DMS153 treated with DMSO at 0.1 percent for 48 hours (cell line): ENCODE measurements around the gene TAF8.

Experiments used
- DNase-seq: peaks from one replicate; lab custom pipeline; 2025; ENCODE audit not compliant: unreplicated experiment; lab: John Stamatoyannopoulos, UW

The TAF8 gene

DNA sequence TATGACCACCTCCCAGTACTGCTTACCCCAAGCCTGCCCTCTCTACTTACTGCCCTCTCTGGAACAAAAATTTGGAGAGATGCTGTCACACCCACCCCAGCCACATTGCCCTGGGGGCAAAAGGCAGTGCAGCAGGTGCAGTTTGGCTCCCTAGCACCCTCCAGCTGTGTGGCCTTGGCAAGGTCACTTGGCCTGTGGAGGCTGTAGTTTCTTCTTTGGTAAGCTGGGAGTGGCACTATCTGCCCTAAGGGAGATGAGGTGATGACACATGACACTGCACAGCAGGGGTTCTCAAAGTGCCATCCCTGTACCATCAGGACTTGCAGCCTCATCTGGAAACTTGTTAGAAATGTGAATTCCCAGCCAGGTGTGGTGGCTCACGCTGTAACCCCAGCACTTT lies 44.8 kb downstream of the TAF8 start:
- no peak for DNase-seq

DNA sequence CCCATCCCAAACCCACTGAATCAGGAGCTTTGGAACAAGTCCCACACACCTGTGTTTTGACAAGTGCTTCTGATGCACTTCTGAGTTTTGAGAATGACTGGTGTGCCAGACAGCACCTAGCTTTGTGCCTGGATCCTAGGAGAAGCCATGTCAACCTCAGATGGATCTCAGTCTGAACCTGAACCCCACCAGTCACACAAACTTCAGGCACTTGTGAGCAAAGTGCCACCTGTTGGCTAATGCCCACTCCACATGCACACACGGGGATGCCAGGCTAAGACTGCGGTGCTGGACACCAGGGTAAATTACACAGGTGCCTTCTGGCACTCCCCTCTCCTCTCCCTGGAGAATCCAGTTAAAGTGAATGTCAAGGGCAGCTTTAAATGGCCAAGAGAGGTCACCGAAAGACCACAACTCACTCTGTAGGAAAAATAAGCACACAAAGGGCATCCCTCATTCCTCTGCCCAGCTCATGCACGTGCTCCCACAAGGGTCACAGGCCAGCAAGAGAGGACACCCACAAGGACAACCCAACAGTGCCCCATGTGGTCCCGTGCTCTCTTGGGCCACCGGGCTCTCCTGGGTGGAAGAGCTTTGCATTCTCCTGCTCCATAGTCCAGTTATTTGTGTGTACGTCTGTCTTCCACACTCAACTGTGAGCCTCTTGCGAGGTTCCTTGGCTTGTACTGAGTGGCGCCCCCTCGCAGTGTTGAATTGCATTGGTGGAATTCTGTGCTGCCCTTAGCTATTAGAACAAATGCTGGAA lies 45.6 kb downstream of the TAF8 start:
- no peak for DNase-seq

DNA sequence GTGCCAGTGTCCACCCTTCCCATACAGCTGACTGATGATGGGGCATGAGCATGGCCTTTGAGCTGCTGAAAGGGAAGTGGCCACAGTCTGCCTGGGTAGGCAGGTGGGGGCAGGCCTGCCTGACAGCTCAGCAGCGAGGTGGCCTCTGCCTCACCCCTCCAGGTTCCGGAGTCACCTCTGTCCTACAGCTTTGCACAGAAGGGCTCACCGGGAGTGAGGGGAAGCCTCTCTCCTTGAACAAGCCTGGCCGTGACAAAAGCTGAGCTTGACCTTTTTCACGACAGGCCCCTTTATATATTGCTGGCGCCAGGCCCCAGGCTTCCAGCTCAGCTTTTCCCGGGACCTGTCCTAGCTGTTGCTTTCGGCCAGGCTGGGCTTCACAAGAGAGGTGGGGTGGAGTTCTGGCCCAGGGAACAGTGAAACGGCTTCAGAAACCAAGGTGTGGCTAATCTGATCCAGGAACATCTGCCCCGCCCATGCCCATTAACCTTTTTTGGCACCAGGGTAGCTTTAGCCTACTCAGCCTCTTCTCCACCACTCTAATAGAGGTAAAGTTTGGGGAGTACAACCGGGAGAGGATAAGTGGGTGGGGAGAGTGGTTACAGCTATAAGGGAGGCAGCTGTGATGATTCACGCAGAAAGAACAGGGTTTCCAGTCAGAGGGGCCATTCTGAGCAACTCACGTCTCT lies 49.2 kb downstream of the TAF8 start:
- no peak for DNase-seq

DNA sequence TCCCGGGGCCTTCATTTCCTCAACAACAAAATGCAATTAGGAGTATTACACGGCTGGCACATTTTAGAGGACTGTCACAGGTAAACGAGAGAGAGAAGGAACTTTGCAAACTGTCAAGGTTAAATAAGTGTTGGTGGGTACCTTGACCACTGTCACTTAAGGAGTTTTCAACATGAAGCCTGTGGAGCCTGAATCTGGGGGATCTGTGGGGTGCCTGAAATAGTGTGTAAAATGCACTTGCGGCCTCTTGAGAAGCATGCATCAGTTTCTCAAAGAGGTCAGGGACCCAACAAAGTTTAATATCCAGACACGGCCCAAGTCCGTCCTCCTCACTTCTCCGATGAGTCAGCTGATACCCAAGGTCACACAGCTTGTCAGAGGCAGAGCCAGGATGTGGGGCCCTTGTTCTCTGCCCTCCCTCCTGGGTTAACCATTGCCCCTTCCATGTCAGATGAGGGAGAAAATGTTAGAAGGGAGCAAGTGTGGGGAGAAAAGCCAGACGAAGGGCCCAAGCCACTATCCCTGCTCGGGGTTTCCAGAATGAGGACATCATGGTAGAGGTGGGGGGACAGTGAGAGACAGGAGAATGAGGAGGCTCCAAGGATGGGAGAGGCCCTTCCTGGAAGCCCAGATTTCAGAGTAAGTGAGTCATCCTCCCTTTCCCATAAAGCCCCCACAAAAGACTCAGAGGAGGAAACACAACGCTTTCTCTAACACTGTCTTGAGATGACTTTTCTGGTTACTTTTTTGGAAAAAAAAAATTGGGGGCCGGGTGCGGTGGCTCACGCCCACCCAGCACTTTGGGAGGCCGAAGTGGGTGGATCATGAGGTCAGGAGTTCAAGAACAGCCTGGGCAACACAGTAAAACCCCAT lies 49.9 kb downstream of the TAF8 start:
- DNase-seq = no peak

DNA sequence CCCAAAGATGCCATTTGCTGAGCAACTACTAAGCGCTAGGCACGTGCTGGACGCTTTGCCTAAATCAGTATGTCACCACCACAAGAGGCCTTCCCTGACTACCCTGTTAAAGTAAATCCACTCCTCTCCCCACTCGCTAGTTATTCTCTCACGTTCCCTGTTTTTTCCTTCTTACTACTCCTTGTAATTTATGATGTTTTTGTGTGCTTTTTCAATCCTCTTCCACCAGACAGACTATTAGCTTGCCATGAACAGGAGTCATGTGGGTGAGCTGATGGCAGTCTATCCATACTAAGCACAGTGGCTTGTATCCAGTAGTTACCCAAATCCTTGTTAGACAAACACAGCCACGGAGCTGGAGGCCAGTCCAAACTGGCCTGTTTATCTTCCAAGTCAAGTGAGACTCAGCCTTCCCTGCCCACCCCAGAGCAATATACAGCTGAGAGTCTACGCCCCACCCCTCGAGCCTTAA lies 50.9 kb downstream of the TAF8 start:
- DNase-seq = no peak

DNA sequence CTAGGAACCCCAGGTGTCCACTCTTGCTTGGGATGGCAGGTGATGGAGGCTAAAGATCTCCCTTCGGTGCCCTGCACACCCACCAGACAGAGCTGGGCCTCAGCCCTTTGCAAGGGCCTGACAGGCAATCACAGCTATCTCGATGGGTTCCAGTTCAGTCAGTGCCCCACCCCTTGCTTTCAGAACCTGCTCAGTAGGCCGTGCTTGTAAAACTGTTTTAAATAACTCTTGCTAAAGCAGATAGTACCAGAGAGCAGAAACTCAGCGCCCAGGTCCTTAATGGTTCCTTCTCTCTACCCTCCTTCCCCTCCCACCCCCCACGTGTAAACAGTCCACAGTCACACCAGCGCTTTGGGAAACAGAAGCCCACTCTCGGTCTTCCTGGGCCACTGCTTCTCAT lies 52.9 kb downstream of the TAF8 start:
- no peak for DNase-seq

DNA sequence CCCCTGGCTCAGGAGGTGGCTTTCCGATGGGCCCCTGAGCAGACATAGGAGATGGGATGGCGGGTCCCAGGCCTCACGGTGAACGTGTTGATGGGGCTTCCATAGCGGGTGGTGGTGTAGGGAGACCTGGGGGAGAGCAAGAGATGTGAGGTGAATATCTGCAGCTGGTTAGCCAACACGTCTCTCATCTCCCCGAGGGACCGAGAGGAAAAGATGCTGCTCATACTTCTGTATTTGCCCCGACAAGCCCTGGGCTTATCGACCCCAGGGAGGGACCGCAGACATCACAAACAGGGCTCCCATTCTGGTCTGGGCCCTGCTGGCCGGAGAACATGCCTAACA lies 53.4 kb downstream of the TAF8 start:
- no peak for DNase-seq

DNA sequence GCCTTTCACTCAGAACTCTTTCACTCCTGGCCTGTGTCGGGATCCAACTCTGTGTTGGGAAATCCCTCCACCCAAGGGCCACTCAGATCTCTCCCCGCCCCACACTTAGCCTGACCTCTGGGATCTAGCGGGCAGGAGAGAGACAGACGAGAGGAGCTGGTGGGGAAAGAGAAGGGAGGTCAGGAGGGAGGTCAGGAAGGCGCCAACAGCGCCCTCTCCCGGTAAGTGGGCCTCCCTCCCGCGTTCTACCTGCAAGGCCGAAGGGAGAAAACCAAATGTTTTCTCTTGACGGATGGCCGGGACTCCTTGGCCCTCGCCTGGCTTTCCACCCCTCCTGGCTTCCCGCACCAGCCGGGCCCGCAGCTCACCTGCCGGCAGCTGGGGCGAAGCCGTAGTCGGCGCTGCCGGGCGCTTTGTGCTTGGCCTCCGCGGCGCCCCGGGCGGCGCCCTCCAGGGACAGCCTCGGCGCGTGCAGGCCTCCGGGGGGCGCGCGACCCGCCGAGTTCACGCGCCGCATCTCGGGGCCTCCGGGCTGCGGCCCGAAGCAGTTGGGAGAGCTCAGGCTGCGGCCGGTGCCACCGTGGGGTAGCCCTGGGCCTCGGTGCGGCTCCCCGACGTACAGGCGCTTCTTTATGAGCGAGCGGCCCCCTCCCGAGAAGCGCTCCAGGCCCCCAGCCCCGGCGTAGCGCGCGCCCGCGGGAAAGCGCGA lies 53.9 kb downstream of the TAF8 start:
- DNase-seq = no peak

DNA sequence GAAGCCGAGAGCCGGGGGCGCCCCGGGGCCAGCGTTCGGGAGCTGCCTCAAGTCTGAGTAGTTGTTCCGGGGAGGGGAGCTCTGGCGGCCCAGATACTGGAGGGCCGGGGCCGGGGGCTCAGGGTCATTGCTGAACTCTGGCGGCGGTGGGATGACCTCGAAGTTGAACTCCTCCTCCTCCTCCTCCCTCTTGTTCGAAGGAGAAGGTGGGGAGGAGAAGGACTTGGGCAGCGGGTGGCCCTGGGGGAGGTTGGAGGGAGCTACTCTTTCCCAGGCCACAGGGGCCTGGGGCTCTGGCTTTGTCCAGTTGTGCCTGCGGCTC lies 54.4 kb downstream of the TAF8 start:
- DNase-seq = no peak

DNA sequence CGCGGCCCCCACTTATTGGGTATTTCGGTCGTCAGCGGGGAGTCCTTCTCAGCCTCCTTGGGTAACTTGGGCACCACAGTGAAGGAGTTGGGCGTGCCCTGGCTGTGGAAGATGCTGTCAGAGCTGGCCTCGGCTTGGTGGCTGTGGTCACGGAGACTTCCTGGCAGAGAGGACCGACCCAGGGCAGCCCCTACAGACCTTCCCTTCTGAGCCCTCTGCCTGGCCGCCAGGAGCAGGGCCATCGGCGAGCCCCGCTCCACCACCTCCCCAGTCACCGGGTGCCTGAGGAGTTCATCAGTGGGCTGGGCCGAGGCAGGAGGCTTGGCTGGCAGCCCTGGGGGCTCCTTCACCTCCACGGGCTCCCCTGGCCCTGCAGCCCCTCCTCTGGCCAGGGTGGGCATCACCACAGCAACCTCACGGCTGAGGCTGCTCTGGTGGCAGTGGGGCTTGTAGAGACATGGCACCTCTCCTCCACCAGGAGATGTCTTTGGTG lies 54.9 kb downstream of the TAF8 start:
- no peak for DNase-seq

DNA sequence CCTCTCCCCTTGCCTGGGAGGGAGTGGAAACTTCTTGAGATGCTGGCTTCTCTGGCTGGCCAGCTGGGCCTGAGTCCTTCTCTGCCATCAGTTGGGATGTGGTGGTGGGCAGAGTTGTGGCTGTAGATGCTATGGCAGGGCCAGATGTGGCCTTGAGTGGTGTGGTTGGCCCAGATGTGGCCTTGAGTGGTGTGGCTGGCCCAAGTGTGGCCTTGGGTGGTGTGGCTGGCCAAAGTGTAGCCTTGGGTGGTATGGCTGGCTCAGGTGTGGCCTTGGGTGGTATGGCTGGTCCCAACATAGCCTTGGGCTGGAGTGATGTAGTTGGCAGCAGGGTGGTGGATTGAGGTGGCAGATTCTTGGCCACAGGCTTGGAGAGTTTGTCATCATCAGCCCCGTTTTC lies 55.4 kb downstream of the TAF8 start:
- DNase-seq = no peak

DNA sequence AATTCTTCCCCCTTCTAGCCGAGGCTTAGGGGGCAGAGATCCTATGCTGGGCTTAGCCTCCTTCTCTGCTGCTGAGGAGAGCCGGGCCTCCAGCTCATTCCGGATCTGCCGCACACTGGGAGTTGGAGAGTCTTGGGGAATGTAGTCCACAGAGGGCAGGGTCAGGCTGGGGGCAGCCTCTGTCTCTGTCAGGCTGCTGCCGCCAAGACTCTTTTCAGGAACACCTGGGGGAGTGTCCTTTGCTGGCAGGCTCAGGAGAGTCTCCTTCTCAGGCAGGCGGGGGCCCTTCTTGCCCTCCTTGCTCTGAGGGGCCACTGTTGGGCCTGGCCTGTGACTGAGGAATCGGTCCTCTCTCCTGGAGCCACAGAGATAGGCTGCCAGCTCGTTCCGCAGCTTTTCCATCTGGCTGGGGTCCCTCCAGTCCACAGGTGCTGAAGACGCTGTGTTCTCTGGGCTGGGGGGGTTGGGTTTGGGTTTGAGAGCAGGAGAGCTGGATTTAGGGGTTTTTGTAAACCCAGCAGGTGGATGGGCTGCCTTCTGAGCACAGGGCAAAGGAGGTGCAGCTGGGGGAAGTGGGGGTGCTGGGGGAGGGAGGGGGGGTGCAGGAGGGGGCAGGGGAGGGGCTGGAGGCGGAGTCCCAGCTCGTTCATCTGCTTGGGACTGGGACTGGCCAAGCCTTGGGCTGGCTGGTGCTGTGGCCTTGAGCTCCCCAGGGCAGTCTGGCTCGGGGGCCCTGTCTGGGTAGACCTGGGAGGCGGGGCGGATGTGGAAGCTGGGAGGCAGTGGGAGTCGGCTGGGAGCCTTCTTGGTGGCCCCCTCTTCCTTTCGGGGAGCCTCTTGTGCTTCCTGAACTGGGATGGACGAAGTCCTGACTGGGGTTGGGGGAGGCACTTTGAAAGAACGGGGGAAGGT lies 56.0 kb downstream of the TAF8 start:
- DNase-seq = no peak

DNA sequence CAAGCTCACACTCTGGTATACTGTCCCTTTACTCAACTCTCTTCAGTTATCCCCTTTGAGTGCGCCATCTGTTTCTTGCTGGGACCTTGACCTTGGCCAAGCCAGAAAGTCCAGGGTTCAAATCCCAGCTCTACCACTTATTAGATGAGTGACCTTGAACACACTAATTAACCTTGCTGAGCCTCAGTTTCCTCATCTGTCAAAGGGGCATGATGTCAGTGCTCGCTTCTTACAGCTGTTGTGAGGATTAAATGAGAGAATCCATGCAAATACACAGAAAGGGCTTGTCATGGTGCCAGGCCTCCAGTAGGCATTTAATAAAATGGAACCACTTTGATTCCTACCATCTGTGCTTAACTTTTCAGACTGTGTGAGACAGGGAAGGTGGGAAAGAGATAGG lies 57.7 kb downstream of the TAF8 start:
- DNase-seq = no peak

DNA sequence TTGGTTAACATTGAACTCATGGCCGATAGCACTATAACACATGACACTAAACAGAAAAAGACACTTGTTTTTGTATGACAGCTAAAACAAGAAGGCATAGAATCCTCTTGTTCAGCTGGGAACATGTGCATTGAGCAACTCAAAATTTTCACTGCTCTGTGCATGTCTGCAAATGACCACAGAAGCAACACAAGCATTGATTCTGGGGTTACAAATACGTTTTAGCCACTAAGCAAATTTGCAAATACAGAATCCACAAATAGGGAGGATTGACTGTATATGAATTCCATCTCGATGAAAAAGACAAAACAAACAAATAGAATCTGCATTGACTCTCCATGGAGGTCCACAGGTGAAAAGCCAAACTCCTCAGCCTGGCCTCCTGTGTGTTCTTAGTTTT lies 60.4 kb downstream of the TAF8 start:
- DNase-seq = no peak

DNA sequence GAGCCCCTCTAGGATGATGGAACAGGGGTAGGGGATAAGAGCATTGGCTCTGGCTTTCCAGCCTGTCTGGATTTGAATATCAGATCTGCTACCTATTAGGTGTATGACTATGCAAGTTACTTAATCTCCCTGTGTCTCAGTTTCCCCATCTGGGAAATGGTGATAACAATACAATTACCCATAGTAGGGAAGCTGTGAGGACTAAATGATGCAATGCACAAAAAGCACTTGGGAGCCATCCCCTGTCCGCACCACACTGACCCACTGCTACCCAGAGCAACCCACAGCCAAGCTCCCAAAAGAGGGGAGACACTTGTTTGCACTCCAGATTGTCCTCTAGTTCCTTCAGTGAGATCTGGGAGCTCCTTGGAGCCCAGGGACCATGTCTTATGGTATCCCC lies 62.0 kb downstream of the TAF8 start:
- no peak for DNase-seq

DNA sequence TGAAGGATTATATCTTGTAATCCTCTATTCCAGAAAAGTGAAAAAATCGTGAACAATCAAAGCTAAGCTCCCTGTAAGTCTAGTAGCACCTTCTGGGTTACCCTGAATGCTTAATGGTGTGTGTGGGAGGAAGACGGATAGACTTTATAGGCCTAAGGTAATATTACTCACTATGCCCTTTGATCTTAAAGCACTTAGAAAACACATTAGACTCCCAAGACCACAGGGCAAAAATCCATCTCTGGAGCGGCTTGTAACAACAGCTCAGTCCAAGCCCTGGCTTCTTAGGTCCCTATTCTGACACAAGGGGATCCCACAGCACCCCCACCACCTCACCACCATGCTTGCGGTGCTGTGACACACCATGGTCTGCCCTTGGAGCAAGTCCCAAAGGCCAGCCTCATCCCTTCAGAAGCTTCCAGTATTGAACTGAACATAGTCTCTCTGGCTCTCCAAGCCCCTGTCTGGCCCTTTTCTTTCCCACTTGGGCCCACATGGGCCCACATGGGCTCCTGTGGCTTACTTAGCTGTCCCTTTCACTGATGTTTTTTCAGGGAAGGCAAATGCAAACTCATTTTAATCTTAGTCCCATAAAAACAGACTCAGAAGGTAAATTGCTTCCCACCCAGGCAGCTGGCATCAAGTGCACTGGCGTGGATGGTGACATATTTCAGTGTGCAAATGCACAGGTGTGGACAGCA lies 63.8 kb downstream of the TAF8 start:
- no peak for DNase-seq

DNA sequence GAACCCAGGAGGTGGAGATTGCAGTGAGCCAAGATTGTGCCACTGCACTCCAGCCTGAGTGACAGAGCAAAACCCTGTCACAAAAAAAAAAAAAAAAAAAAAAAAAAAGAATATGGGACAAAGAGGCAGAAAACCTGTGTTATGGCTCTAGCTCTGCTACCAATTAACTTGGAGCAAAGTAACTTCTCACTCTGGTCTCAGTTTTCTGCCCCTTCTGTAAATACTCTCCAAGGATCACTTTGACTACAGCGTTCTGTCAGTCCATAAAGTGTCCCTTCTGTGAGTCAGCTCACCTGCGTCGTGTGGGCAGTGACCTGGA lies 67.5 kb downstream of the TAF8 start:
- DNase-seq = no peak

DNA sequence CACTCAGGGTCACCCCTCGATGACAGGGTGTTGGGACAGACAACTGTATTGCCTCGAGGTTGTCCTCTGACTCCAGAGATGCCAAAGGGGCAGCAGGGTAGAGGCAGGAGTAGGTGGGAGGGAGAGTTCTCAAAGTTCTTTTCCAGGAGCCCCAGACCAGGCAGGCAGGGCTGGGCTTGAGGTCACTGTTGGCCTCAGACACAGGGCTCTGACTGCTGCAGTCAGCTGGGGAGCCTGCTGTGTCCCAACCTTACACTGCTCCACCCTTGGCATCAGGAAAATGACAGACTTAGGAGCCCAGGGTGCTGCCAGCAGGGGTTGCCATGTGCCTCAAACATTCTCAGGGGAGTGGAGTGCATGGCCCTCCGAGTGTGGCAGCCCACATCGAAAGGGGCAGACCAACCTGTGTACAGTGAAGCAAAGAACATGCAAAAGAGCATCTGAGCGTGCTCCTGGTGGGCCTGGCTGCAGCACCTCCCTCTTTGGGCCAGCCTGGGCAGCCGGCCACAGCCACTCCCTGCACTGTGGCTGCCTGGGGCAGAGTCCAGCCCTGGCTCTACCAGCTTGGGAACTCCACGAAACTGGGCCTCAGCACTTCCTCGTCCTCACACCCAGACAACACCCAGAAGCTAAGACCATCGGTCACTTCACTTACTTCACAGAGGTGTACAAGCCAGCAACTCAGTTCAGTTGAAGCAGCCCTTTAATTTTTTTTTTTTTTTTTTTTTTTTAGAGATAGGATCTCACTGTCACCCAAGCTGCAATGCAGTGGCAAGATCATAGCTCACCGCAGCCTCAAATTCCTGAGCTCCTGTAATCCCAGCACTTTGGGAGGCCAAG lies 68.1 kb downstream of the TAF8 start:
- no peak for DNase-seq
